Thoracic aorta (tissue), 2 donors: ENCODE measurements around the gene MROH9. TPM values are rescaled to one million over a fixed set of nuclear protein-coding genes. Genes with fewer than 3 reads are reported as not detected.

Source experiments
- ATAC-seq: fragments of 150-250 bp; one replicate; pipeline ENCODE4 v1.8.0; 2017; ENCODE audit warnings: low read depth; ENCODE audit not compliant: insufficient number of reproducible peaks, low FRiP score
- DNase-seq: peaks from one replicate; pipeline ENCODE4 v3.0.0-alpha.2; 2020; ENCODE audit warnings: low spot score
- H3K27ac ChIP-seq, 2 donors: fragments of 200-600 bp; sonication (generic); 1 replicate in 1 of 2; 2 replicates in 1 of 2; pipeline ENCODE4 v1.5.1; 2016; ENCODE audit warnings: mild to moderate bottlenecking in 2 of 2, moderate library complexity in 2 of 2
- H3K27me3 ChIP-seq: fragments of 200-600 bp; sonication (generic); replicated peaks from 2 replicates; pipeline ENCODE4 v1.6.0; 2016; ENCODE audit warnings: mild to moderate bottlenecking; ENCODE audit not compliant: insufficient read depth
- H3K36me3 ChIP-seq: fragments of 200-600 bp; sonication (generic); one replicate; pipeline ENCODE4 v1.5.1; 2016
- H3K4me1 ChIP-seq, 2 donors: fragments of 200-600 bp; sonication (generic); 1 replicate in 1 of 2; 2 replicates in 1 of 2; pipeline versions ENCODE4 v1.5.1 to v1.6.0; 2016; ENCODE audit warnings: low read depth in 2 of 2, mild to moderate bottlenecking in 1 of 2; ENCODE audit not compliant: control insufficient read depth in 1 of 2
- H3K4me3 ChIP-seq: fragments of 200-600 bp; sonication (generic); 2 replicates; pipeline ENCODE4 v1.5.1; 2016; ENCODE audit warnings: mild to moderate bottlenecking
- H3K9me3 ChIP-seq: fragments of 200-600 bp; sonication (generic); 2 replicates; pipeline ENCODE4 v1.5.1; 2016
- CTCF ChIP-seq: fragments of 200-600 bp; sonication (generic); IDR thresholded peaks from one replicate; pipeline ENCODE4 v1.5.1; 2019; ENCODE audit warnings: antibody characterized with exemption
- total RNA-seq, 2 donors: library from RNA; depleted of rRNA; stranded (reverse); fragments of >200 nt; gene quantifications; one replicate each; pipeline versions ENCODE4 v1.1.0 to v1.2.3, GENCODE V29; 2016

MROH9 gene
- total RNA-seq, 2 donors from 2014 or later, result not detected

DNA sequence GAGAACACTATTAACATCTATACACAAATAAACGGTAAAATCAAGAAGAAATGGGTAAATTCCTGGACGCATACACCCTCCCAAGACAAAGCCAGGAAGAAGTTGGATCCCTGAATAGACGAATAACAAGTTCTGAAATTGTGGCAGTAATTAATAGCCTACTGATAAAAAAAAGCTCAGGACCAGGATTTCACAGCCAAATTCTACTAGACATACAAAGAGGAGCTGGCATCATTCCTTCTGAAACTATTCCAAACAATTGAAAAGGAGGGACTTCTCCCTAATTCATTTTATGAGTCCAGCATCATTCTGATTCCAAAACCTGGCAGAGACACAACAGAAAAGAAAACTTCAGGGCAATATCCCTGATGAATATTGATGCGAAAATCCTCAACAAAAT lies 84.6 kb downstream of the MROH9 start:
- TF ChIP-seq CTCF, result no peak
- no peak overlapping the region for H3K4me3 ChIP-seq
- H3K4me1 ChIP-seq, result no peaks in the 10 kb centered on the region
- DNase-seq (no peak), ATAC-seq (no peak)
- no peaks in the 10 kb centered on the region for H3K36me3 ChIP-seq
- no peaks in the 10 kb centered on the region for H3K9me3 ChIP-seq
- no peaks in the 10 kb centered on the region for H3K27me3 ChIP-seq
- no peak overlapping the region for H3K27ac ChIP-seq

GRCh38 chr1:171032822-171033702 lies 97.7 kb downstream of the MROH9 start:
- ATAC-seq (no peak), DNase-seq (no peak)
- Histone ChIP-seq H3K4me3 (no peak overlapping the region), H3K4me1 (no peaks in the 10 kb centered on the region), H3K27me3 (no peaks in the 10 kb centered on the region), H3K9me3 (no peaks in the 10 kb centered on the region), H3K36me3 (no peaks in the 10 kb centered on the region), H3K27ac (no peak overlapping the region)
- TF ChIP-seq CTCF, result no peak

- Histone ChIP-seq H3K36me3 (no peaks in the 10 kb centered on the region), H3K4me1 (no peaks in the 10 kb centered on the region), H3K27ac (no peak overlapping the region), H3K27me3 (no peaks in the 10 kb centered on the region), H3K4me3 (no peak overlapping the region), H3K9me3 (no peaks in the 10 kb centered on the region)
- TF ChIP-seq CTCF, result no peak
- no peak for DNase-seq
- ATAC-seq, result no peak
These were observed 102.3 kb downstream of the MROH9 start for GRCh38 chr1:171037626-171038025.

DNA sequence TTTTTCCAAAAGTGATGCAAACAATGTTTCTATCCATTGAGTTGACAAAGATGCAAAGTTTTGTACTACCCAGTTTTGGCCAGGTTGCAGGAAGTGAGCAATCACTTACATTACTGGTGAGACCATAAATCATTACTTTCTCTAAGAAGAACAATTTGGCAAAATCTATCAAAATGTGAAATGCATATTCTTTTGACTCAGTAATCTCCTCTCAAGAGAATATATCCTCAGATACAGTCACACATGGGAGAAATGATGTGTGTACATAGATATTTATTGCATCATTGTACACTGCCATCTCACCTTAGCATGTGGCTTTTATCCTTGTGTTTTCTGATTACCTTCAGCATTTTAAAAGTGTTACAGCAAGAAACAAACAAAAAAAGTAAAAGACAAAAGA lies 103.0 kb downstream of the MROH9 start:
- H3K9me3 ChIP-seq, result no peaks in the 10 kb centered on the region
- H3K27me3 ChIP-seq, result no peaks in the 10 kb centered on the region
- DNase-seq (no peak), ATAC-seq (no peak)
- no peaks in the 10 kb centered on the region for H3K36me3 ChIP-seq
- H3K27ac ChIP-seq, result no peak overlapping the region
- TF ChIP-seq CTCF, result no peak
- H3K4me3 ChIP-seq, result no peak overlapping the region
- H3K4me1 ChIP-seq, result no peaks in the 10 kb centered on the region

GRCh38 chr1:171048014-171048413 lies 112.7 kb downstream of the MROH9 start:
- DNase-seq, result no peak
- no peak overlapping the region for H3K4me3 ChIP-seq
- peaks cover 13% of the 10 kb centered on the region for H3K9me3 ChIP-seq
- H3K27ac ChIP-seq, result no peak overlapping the region
- H3K27me3 ChIP-seq, result no peaks in the 10 kb centered on the region
- no peaks in the 10 kb centered on the region for H3K36me3 ChIP-seq
- no peaks in the 10 kb centered on the region for H3K4me1 ChIP-seq
- ATAC-seq, result no peak
- TF ChIP-seq CTCF, result no peak
